Measurements from ENCODE around the gene GZMA. TPM values are rescaled to one million over a fixed set of nuclear protein-coding genes. Genes with fewer than 3 reads are reported as not detected.

GZMA gene
- total RNA-seq, 8 experiments from 2014 or later: 2.9 TPM; not detected in 7

DNA sequence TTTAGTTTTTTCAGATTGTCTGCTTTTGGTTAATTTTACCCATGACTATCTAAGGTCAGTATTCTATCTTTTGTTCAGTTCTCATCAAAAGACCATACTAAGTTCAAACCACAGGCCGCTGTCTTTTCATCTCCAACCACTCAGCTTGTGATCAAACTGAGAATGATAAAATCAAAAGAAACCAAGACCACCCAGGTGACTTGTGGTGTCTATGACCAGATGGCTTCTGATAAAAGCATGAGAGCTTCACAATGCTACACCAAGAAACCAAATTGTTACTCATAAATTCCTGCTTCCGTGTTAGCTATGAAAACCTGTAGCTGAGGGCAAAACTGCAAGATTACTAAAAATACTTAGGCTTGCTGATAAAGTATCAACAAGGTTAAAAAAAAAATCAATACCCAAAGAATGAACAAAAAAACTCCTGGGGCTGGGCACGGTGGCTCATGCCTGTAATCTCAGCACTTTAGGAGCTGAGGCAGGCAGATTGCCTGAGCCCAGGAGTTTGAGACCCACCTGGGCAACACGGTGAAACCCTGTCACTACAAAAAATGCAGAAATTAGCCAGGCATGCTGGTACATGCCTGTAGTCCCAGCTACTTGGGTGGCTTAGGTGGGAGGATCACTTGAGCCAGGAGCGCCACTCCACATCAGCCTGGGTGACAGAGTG, 31.7 kb downstream of the GZMA start:
- no peaks in the 10 kb centered on the region for H3K4me1 ChIP-seq (replicated peaks in 1 of 2)
- in situ Hi-C loops (cut with MboI; ENCODE audit: low pct_unique_long_range_greater_than_20kb in 2 of 9, low sequenced_read_pairs in 9 of 9, unreplicated experiment in 9 of 9): loop anchor here in 6 of 9 experiments (25.0 kb wide), 3 partner anchors 197 to 622 kb away; partner anchors contain the start of gene SNX18 (in 1 of the 6)
- H3K4me3 ChIP-seq: no peak overlapping the region
- 51 to 94% (median 84%) methylated on average over 2 to 5 of the region's 5 CpGs for WGBS, 10 experiments
- no peak for ATAC-seq (replicated peaks in 6 of 8)
- H3K27ac ChIP-seq: no peak overlapping the region

- 0 to 92% (median 66%) methylated on average over 1 to 3 of the region's 3 CpGs for WGBS, 10 experiments
- Histone ChIP-seq H3K27ac (no peak overlapping the region), H3K4me1 (replicated peaks in 1 of 2) (no peaks in the 10 kb centered on the region), H3K4me3 (no peak overlapping the region)
- in situ Hi-C loops (cut with MboI; ENCODE audit: low pct_unique_long_range_greater_than_20kb in 2 of 9, low sequenced_read_pairs in 9 of 9, unreplicated experiment in 9 of 9): loop anchor here in 6 of 9 experiments (25.0 kb wide), 3 partner anchors 199 to 624 kb away; partner anchors contain the start of gene SNX18 (in 1 of the 6)
- ATAC-seq (replicated peaks in 6 of 8): no peak
Observed at GRCh38 chr5:55136521-55136920, 34.1 kb downstream of the GZMA start.

DNA sequence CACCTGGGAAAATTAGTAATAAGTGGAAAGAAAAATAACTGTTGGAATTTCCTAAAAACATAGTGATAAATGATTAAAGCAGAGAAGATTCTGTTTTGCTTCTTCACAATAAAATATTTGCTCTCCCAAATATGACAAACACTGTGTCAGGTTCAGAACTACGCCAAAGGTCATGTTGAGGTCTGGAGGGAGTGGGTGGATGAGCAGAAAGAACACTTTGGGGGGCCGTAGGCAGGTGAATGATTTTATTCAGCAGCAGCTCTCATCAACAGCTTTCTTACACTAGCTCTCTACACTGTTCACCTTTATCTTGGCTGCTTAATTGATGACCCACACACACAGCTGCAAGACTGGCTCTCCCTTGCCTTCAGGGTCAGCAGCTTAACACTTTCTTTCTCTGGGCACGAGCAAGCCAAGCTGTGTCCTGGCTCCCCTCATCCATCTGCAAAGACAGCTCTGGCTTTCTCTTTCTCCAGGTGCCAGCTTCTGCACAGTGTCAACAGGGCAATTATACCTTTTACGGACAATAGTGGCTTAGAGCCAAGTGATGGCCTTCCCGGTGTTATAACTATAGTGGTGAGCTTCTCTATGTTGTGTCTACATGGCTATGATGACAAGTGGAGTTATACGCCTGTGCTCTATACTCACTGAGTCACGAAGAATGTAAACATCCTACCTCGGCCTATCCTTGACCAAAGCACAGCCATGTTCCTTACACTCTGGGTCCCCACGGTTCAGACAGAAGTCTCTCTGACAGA, 38.6 kb downstream of the GZMA start:
- Histone ChIP-seq H3K4me1 (replicated peaks in 1 of 2) (no peaks in the 10 kb centered on the region), H3K27ac (no peak overlapping the region), H3K4me3 (no peak overlapping the region)
- 34 to 100% (median 69%) methylated on average over 1 to 8 of the region's 9 CpGs; no CpG with 5 or more reads in 2 of the 10 experiments for WGBS, 10 experiments
- in situ Hi-C loops (cut with MboI; ENCODE audit: low pct_unique_long_range_greater_than_20kb in 2 of 9, low sequenced_read_pairs in 9 of 9, unreplicated experiment in 9 of 9): loop anchor here in 7 of 9 experiments (10.0 to 25.0 kb wide), 4 partner anchors 196 to 629 kb away; partner anchors contain the start of gene SNX18 (in 1 of the 7)
- peak in 3 of 8 experiments; percentile 33 to 65 (median 59) for ATAC-seq (replicated peaks in 6 of 8)

GRCh38 chr5:55141945-55142690, 39.7 kb downstream of the GZMA start:
- no peak overlapping the region for H3K4me3 ChIP-seq
- no peak overlapping the region for H3K27ac ChIP-seq
- no peak for ATAC-seq (replicated peaks in 6 of 8)
- H3K4me1 ChIP-seq (replicated peaks in 1 of 2): no peaks in the 10 kb centered on the region
- in situ Hi-C loops (cut with MboI; ENCODE audit: low pct_unique_long_range_greater_than_20kb in 2 of 9, low sequenced_read_pairs in 9 of 9, unreplicated experiment in 9 of 9): loop anchor here in 7 of 9 experiments (10.0 to 25.0 kb wide), 4 partner anchors 197 to 630 kb away; partner anchors contain the start of gene SNX18 (in 1 of the 7)
- WGBS, 10 experiments: 50 to 100% (median 93%) methylated on average over 1 to 7 of the region's 9 CpGs

DNA sequence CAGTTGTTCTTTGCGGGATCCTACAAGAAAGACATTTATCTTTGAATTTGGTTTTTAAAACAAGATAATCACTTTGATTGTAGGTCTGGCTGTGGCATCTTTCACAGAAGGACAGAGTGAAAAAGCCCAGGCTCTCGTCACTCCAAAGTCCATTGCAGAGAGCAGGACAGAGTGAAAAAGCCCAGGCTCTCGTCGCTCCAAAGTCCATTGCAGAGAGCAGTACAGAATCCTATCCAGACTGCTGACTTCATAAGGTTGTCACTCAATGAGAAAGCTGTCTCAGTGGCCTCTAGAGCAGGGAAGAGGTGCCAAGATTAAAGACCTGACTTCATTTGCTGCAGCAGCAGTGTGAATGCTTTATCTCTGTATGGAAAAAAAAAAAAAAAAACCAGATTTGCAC, 41.2 kb downstream of the GZMA start:
- H3K4me1 ChIP-seq (replicated peaks in 1 of 2): no peaks in the 10 kb centered on the region
- 0 to 92% (median 50%) methylated on average over 1 to 4 of the region's 4 CpGs; no CpG with 5 or more reads in 3 of the 10 experiments for WGBS, 10 experiments
- in situ Hi-C loops (cut with MboI; ENCODE audit: low pct_unique_long_range_greater_than_20kb in 2 of 9, low sequenced_read_pairs in 9 of 9, unreplicated experiment in 9 of 9): loop anchor here in 7 of 9 experiments (10.0 to 25.0 kb wide), 4 partner anchors 199 to 631 kb away; partner anchors contain the start of gene SNX18 (in 1 of the 7)
- H3K4me3 ChIP-seq: no peak overlapping the region
- no peak overlapping the region for H3K27ac ChIP-seq
- no peak for ATAC-seq (replicated peaks in 6 of 8)

DNA sequence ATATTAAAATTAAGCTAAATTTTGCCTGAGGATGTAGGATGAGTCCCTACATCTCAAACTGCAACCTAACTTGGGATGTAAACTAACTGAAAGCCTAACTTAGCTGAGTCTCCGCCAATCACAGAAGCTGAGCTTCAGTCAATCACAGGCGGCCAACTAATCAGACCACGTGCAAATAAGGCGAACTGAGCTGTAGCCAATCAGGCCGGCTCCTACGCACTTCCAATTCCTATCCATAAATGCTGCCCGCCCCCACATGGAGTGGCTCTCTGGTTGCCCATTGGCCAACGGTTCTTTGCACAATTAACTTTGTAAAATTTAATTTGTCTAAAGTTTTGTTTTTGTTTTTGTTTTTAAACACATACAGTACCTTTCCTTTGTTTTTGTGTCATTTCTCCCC, 43.6 kb downstream of the GZMA start:
- H3K4me3 ChIP-seq: no peak overlapping the region
- in situ Hi-C loops (cut with MboI; ENCODE audit: low pct_unique_long_range_greater_than_20kb in 2 of 9, low sequenced_read_pairs in 9 of 9, unreplicated experiment in 9 of 9): loop anchor here in 7 of 9 experiments (10.0 to 25.0 kb wide), 4 partner anchors 201 to 634 kb away; partner anchors contain the start of gene SNX18 (in 1 of the 7)

DNA sequence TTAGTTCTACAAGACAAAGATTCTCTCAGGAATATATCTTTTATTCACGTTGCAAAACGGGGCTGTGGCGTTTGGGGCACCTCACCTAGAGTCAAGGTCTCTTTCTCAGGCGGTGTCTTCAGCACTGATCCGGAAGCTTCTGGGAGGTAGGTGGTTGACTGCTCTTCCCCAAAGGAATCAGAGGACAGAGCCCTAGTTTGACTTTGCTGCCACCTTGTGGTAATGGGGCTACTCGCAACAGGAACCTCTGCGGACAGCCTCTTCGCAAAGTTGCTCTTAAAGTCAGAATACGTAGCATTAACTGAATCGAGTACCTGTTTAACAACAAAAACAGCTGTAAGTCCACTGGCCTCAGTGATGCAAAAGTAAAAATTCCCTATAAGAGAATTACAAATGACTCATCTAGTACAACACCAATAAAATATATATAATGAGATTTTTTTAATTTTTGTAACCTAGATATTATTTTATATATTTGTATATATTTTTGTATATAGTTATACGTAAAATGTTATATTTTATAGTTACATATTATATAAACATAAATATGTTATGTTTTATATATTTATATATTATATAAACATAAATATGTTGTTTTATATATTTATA, 44.2 kb downstream of the GZMA start:
- no peak overlapping the region for H3K4me3 ChIP-seq
- ATAC-seq (replicated peaks in 6 of 8): peak; percentile 46 to 97 (median 94)
- 3 to 50% (median 7%) methylated on average over 2 to 11 of the region's 11 CpGs for WGBS, 10 experiments
- in situ Hi-C loops (cut with MboI; ENCODE audit: low pct_unique_long_range_greater_than_20kb in 2 of 9, low sequenced_read_pairs in 9 of 9, unreplicated experiment in 9 of 9): loop anchor here in 7 of 9 experiments (10.0 to 25.0 kb wide), 4 partner anchors 202 to 634 kb away; partner anchors contain the start of gene SNX18 (in 1 of the 7)
- H3K4me1 ChIP-seq (replicated peaks in 1 of 2): no peaks in the 10 kb centered on the region
- H3K27ac ChIP-seq: no peak overlapping the region

More for the DNA sequence above, 43.6 kb downstream of the GZMA start:
- 36 to 94% (median 71%) methylated on average over 1 to 8 of the region's 8 CpGs for WGBS, 10 experiments
- no peak for ATAC-seq (replicated peaks in 6 of 8)
- H3K4me1 ChIP-seq (replicated peaks in 1 of 2): no peaks in the 10 kb centered on the region
- H3K27ac ChIP-seq: no peak overlapping the region

GRCh38 chr5:55149308-55149795, 46.9 kb downstream of the GZMA start:
- WGBS, 10 experiments: 0 to 83% (median 40%) methylated on average over 1 to 2 of the region's 2 CpGs; no CpG with 5 or more reads in 1 of the 10 experiments
- no peaks in the 10 kb centered on the region for H3K4me1 ChIP-seq (replicated peaks in 1 of 2)
- in situ Hi-C loops (cut with MboI; ENCODE audit: low pct_unique_long_range_greater_than_20kb in 2 of 9, low sequenced_read_pairs in 9 of 9, unreplicated experiment in 9 of 9): loop anchor here in 7 of 9 experiments (10.0 to 25.0 kb wide), 4 partner anchors 205 to 637 kb away; partner anchors contain the start of gene SNX18 (in 1 of the 7)
- ATAC-seq (replicated peaks in 6 of 8): peak in 6 of 8 experiments; percentile 26 to 97 (median 88)
- no peak overlapping the region for H3K27ac ChIP-seq
- no peak overlapping the region for H3K4me3 ChIP-seq

GRCh38 chr5:55151923-55152842, 49.7 kb downstream of the GZMA start:
- Histone ChIP-seq H3K4me3 (no peak overlapping the region), H3K27ac (no peak overlapping the region), H3K4me1 (replicated peaks in 1 of 2) (no peaks in the 10 kb centered on the region)
- ATAC-seq (replicated peaks in 6 of 8): no peak
- WGBS, 10 experiments: 11 to 79% (median 60%) methylated on average over 1 to 4 of the region's 5 CpGs; no CpG with 5 or more reads in 1 of the 10 experiments
- in situ Hi-C loops (cut with MboI; ENCODE audit: low pct_unique_long_range_greater_than_20kb in 2 of 9, low sequenced_read_pairs in 9 of 9, unreplicated experiment in 9 of 9): loop anchor here in 2 of 9 experiments (10.0 to 25.0 kb wide), 3 partner anchors 240 to 615 kb away; no protein-coding TSS in a partner anchor

GRCh38 chr5:55154873-55155272, 52.4 kb downstream of the GZMA start:
- WGBS, 10 experiments: 3 to 97% (median 70%) methylated on average over 2 to 3 of the region's 3 CpGs
- Histone ChIP-seq H3K4me3 (no peak overlapping the region), H3K4me1 (replicated peaks in 1 of 2) (no peaks in the 10 kb centered on the region), H3K27ac (no peak overlapping the region)
- in situ Hi-C loops (cut with MboI; ENCODE audit: low pct_unique_long_range_greater_than_20kb in 2 of 9, low sequenced_read_pairs in 9 of 9, unreplicated experiment in 9 of 9): loop anchor here in 2 of 9 experiments (10.0 to 25.0 kb wide), 3 partner anchors 243 to 618 kb away; no protein-coding TSS in a partner anchor
- ATAC-seq (replicated peaks in 6 of 8): no peak

Measured in motor neuron (in vitro differentiated cells).